SH-SY5Y (cell line): ENCODE data around the gene PLS1.

Experiments
- GATA2 ChIP-seq: IDR thresholded peaks from 2 replicates; pipeline ENCODE4 v1.6.1; 2011; ENCODE audit warnings: mild to moderate bottlenecking, low read depth, low read length
- GATA3 ChIP-seq: IDR thresholded peaks from 2 replicates; pipeline ENCODE4 v1.6.1; 2011; ENCODE audit warnings: low read depth, mild to moderate bottlenecking, low read length, moderate library complexity

The PLS1 gene

GRCh38 chr3:142618917-142619461 lies 22.8 kb downstream of the PLS1 start:
- no peak for TF ChIP-seq GATA2
- TF ChIP-seq GATA3: no peak

DNA sequence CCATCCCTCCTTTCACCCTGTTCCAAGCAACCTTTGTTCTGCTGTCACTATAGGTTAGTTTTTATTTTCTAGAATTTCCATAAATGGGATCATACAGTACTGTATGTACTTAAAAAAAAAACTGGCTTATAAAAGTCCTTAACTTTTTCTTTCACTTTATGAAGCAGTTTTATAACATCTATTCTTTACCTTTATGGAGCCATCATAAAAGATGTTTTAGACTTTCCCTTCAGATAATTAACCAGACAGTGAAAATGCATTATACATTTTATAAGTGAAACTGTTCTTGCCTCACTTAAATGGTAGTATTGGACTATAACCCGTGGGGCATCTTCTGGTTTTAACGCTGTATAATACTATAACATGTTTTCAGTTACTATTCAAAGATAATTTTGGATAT lies 26.2 kb downstream of the PLS1 start:
- TF ChIP-seq GATA3: no peak
- no peak for TF ChIP-seq GATA2

DNA sequence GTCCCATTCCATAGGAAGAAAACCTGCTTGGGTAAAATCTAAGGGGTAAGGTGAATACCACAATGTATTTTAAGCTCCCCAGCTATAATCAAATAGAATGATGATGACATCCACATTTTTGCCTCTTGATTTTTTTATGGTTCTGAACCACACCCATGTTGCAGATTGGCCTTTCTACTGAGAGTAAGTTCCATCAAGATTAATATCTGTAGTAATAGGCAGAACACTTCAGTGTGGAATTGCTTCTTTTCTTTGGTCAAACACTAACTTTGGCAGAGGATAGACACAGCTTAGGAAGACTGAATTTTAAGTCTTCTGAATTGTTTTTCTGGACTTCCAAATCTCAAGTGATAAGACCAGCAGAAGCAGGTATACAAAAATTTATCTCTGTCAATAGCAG lies 27.0 kb downstream of the PLS1 start:
- no peak for TF ChIP-seq GATA2
- TF ChIP-seq GATA3: no peak

DNA sequence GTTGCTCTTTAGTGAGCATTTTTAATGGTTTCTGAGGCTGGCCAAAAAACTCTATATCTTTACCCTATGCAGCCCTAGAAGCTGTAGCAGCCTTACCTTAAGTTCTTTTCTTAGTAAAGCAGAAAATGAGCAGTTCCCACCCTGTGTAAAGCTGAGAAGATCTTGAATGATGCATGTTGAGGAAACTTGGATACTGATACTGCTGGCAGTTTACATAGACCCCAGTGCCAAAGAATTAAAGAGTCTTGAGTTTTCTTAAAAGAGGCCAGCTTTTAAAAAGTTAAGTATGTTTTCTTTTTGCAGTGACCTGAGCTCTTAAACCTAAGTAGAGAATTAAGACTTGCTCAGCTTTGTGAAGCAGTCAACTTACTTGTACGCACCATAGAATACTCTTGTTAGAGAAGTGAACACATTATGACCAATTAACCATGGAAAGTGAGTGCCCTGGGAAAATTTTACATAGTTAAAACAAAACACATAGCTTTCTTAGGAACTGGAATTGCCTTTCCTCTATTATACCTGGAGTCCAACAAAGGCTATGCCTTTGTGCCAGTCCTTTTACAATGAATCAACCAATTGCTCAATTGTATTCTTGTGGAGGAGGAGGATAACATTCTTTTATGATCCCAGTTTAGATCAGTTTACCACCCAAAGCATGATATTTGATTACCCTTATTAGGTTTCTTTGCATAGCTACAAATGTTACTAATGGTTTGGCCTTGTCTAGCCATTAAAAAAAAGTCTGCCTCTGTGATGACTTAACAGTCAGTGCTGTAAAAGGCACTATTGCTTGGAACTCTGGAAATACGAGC lies 28.4 kb downstream of the PLS1 start:
- no peak for TF ChIP-seq GATA2
- no peak for TF ChIP-seq GATA3

- no peak for TF ChIP-seq GATA2
- TF ChIP-seq GATA3: no peak
These were observed 28.9 kb downstream of the PLS1 start for GRCh38 chr3:142625153-142625440.

DNA sequence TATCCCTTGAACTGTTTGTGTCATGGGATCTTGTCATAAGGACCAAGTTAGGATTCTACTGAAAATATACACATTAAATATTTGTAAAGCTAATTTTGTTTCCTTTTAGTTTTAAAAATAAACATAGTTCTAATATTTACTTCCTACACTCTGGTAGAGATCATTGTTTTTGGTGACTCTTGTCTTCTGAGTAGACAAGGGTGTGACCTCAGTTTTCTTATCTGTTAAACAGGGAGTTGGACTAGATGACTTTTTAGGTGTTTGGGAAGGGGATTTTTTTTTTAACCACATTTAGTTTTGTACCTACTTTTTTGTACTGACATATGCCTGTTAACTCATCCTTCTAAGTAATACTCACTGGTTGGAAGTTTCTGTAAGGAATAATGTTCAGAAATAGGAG lies 30.8 kb downstream of the PLS1 start:
- no peak for TF ChIP-seq GATA2
- no peak for TF ChIP-seq GATA3

GRCh38 chr3:142628801-142629200 lies 32.6 kb downstream of the PLS1 start:
- TF ChIP-seq GATA3 (no peak), GATA2 (no peak)

GRCh38 chr3:142633073-142633472 lies 36.9 kb downstream of the PLS1 start:
- TF ChIP-seq GATA3 (no peak), GATA2 (no peak)

GRCh38 chr3:142636050-142636449 lies 39.9 kb downstream of the PLS1 start:
- TF ChIP-seq GATA3 (no peak), GATA2 (no peak)

GRCh38 chr3:142636664-142637063 lies 40.5 kb downstream of the PLS1 start:
- TF ChIP-seq GATA3 (no peak), GATA2 (no peak)

DNA sequence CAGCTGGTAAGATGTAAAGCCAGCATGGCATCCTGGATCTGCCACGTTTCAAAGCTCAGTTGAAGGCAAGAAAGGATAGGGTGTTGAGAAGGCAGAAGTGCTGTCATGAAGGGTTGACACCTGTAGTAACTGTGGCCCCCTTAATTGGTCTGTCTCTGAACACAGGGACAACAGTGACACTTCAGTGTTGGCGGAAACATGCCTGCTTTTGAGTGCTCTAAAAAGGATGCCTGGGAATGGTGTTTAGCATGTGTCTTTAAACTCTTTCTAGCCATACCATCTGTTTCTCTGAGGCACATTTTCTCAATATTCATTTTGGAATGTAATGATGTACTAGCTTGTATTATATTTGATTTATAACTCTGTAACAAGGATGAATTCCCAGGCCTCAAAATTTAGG lies 42.1 kb downstream of the PLS1 start:
- TF ChIP-seq GATA2 (no peak), GATA3 (no peak)

- no peak for TF ChIP-seq GATA2
- TF ChIP-seq GATA3: no peak
These were observed 45.3 kb downstream of the PLS1 start for GRCh38 chr3:142641504-142641903.

DNA sequence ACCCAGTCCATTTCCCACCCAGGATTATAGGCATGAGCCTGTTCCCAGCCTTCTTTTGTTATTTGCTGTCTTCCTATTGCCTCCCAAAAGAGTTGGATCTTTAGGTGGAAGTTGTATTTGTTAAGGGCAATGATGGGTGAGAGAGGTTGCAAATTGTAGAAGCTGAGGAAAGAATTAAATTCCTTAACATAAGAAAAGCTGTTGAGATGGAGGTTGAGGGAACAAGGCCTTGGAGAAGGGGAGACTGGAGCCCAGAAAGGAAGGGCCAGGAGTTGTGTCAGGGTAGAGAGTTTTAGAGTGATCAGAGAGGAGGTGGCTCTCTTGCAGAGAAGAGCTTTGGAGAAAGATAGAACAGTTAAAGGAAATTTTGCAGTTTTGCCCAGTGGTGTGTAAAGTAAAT lies 46.8 kb downstream of the PLS1 start:
- TF ChIP-seq GATA2 (no peak), GATA3 (no peak)

DNA sequence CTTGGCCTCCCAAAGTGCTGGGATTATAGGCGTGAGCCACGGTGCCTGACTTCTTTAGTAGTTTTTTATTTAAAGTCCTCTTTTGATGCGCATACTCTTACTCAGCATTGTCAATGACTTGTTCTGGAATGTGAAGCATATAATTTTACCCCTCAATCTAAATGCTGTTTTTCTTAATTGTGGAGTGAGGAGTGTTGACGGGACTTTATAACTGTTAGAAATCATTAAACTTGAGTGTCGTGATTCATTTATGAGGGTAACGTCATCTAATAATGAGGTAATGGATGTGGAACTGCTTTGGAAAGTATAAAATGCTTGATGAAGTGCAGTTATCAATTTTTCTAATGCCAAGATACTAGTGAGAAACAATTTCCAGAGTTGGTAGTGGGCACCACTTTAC lies 48.3 kb downstream of the PLS1 start:
- TF ChIP-seq GATA3: no peak
- no peak for TF ChIP-seq GATA2

DNA sequence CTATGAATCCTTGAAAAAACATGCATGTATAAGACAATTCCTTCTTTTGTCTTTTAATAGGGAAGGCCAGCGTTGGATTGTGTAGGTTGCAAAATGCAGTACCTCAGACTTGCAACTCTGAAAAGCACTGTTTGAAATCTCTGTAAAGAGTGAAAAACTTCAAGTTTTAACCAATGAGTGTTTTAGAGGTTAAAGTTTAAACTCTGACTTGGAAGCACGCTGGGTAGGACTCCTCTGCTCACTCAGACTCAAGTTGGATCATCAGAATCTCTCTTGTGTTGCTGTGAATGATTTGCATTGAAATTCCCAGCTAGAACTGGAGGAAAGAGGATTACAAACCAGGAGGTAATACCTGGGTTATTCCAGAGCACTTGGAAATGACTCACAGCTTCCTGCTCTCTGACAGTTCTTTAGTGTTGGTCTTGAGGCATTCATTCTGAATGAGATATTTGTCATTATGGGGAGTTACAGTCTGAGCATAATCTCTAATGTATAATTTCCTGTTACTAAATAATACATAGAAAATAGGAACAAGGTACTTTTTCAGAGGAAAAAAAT lies 49.1 kb downstream of the PLS1 start:
- TF ChIP-seq GATA2 (no peak), GATA3 (no peak)

GRCh38 chr3:142646020-142646785 lies 50.0 kb downstream of the PLS1 start:
- TF ChIP-seq GATA3 (no peak), GATA2 (no peak)
